GM23338 (cell line): Measurements from ENCODE around the gene PPP6R3. TPM values are rescaled to one million over a fixed set of nuclear protein-coding genes. Genes with fewer than 3 reads are reported as not detected.

Source experiments
- ATAC-seq: fragments of 200-7000 bp; cut with Tn5 transposase; 3 replicates; pipeline ENCODE4 v1.9.1; 2020
- DNase-seq: peaks from one replicate; pipeline ENCODE4 v3.0.0-alpha.2; 2015; ENCODE audit warnings: low spot score
- H2AFZ ChIP-seq: fragments of 200-600 bp; sonication (generic); 2 replicates; pipeline ENCODE4 v1.8.0; 2016; ENCODE audit warnings: antibody characterized with exemption, mild to moderate bottlenecking, moderate library complexity
- H3F3A ChIP-seq: fragments of 200-600 bp; sonication (generic); replicated peaks from 2 replicates; pipeline ENCODE4 v1.8.0; 2017; ENCODE audit warnings: antibody characterized with exemption, mixed run types, low read depth
- H3K27ac ChIP-seq: fragments of 200-600 bp; sonication (generic); 2 replicates; pipeline ENCODE4 v1.6.1; 2016; ENCODE audit warnings: low read depth
- H3K27me3 ChIP-seq: fragments of 200-600 bp; sonication (generic); 2 replicates; pipeline ENCODE4 v1.8.0; 2016; ENCODE audit warnings: mild to moderate bottlenecking, mixed run types, moderate library complexity; ENCODE audit not compliant: insufficient read depth
- H3K36me3 ChIP-seq: fragments of 200-600 bp; sonication (generic); 2 replicates; pipeline ENCODE4 v1.8.0; 2016; ENCODE audit warnings: mild to moderate bottlenecking; ENCODE audit not compliant: insufficient read depth
- H3K4me1 ChIP-seq: fragments of 200-600 bp; sonication (generic); 2 replicates; pipeline ENCODE4 v1.8.0; 2016; ENCODE audit warnings: mild to moderate bottlenecking, moderate library complexity; ENCODE audit not compliant: insufficient read depth
- H3K4me2 ChIP-seq: fragments of 200-600 bp; sonication (generic); 2 replicates; pipeline ENCODE4 v1.7.1; 2017; ENCODE audit warnings: mixed run types
- H3K4me3 ChIP-seq: fragments of 200-600 bp; sonication (generic); 2 replicates; pipeline ENCODE4 v1.6.1; 2016; ENCODE audit warnings: mixed run types
- H3K79me2 ChIP-seq: fragments of 200-600 bp; sonication (generic); replicated peaks from 2 replicates; pipeline ENCODE4 v1.8.0; 2017; ENCODE audit warnings: mild to moderate bottlenecking; ENCODE audit not compliant: insufficient read depth
- H3K9me2 ChIP-seq: fragments of 200-600 bp; sonication (generic); 2 replicates; pipeline ENCODE4 v1.8.0; 2017; ENCODE audit not compliant: insufficient read depth
- H4K20me1 ChIP-seq: fragments of 200-600 bp; sonication (generic); replicated peaks from 2 replicates; pipeline ENCODE4 v1.8.0; 2017; ENCODE audit warnings: mild to moderate bottlenecking; ENCODE audit not compliant: insufficient read depth
- H3K27ac Mint-ChIP-seq: 2 replicates; pipeline ENCODE4 v1.8.0; 2020; ENCODE audit warnings: inconsistent platforms, mild to moderate bottlenecking, moderate library complexity, mixed read lengths
- H3K27me3 Mint-ChIP-seq: 3 replicates; pipeline ENCODE4 v1.8.0; 2022; ENCODE audit warnings: low read depth, mild to moderate bottlenecking, moderate library complexity, mixed read lengths, inconsistent platforms; ENCODE audit not compliant: insufficient read depth, poor library complexity
- H3K36me3 Mint-ChIP-seq: 3 replicates; pipeline ENCODE4 v1.8.0; 2021; ENCODE audit warnings: low read depth, mild to moderate bottlenecking, inconsistent platforms, moderate library complexity, mixed read lengths
- H3K4me1 Mint-ChIP-seq: 3 replicates; pipeline ENCODE4 v1.8.0; 2020; ENCODE audit warnings: mild to moderate bottlenecking, inconsistent platforms, mixed read lengths
- H3K4me3 Mint-ChIP-seq: 3 replicates; pipeline ENCODE4 v1.8.0; 2021; ENCODE audit warnings: moderate library complexity, mild to moderate bottlenecking, inconsistent platforms, mixed read lengths
- H3K9me3 Mint-ChIP-seq: 3 replicates; pipeline ENCODE4 v1.8.0; 2020; ENCODE audit warnings: moderate library complexity, mild to moderate bottlenecking, inconsistent platforms, mixed read lengths
- EZH2 ChIP-seq: fragments of 200-600 bp; sonication (generic); IDR thresholded peaks from one replicate; pipeline ENCODE4 v1.8.0; 2017; ENCODE audit warnings: antibody characterized with exemption, mild to moderate bottlenecking, low read depth; ENCODE audit not compliant: unreplicated experiment
- ZNF114 ChIP-seq: fragments of 250-450 bp; sonication (Bioruptor Pico); IDR thresholded peaks from 2 replicates; pipeline ENCODE4 v1.5.0; 2020; ENCODE audit warnings: mild to moderate bottlenecking, moderate library complexity
- polyA plus RNA-seq: library from polyadenylated mRNA; unstranded; fragments of >200 nt; fragmentation: Nextera tagmentation; extraction: Ambion mirVana; gene quantifications from 2 replicates; pipeline ENCODE4 v1.2.1, GENCODE V29; 2016
- small RNA-seq: library from RNA; depleted of rRNA; stranded (forward); fragments of <200 nt; gene quantifications from one replicate; pipeline ENCODE3, GENCODE V24; 2014; ENCODE audit warnings: low replicate concordance
- total RNA-seq: library from RNA; depleted of rRNA; stranded (reverse); fragments of >200 nt; shearing (Covaris generic); gene quantifications from 2 replicates; pipeline ENCODE4 v1.2.3, GENCODE V29; 2014; rRNA removed
- TF ChIP-seq, protein P1 (sequence below): fragments of 250-450 bp; sonication (Bioruptor Pico); IDR thresholded peaks from 2 replicates; pipeline ENCODE4 v1.5.0; 2020; ENCODE audit warnings: mild to moderate bottlenecking, moderate library complexity
- TF ChIP-seq, protein P2 (sequence below): IDR thresholded peaks from one replicate; pipeline ENCODE4 v1.6.1; 2018; ENCODE audit warnings: antibody characterized with exemption; ENCODE audit not compliant: unreplicated experiment

PPP6R3 gene
- total and polyA plus RNA-seq, 2 experiments from 2014 or later: 170 to 268 TPM

DNA sequence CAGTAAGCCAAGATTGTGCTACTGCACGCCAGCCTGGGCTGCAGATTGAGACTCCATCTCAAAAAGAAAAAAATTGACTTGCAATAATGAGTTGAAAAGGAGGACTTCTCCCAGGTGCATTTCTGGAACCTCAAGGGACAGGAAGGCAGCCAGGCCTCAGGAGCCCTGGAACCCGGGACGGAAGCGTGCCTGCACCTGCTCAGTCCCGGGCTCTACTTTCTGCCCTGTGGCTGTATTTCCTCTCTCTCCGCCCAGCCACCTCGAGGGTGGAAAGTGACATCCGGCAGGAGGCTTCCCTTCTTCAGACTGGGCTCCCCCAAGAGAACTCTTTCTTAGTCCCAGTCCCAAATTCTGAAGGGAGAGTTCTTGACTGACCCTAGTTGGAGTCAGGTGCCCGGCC is 203.6 kb downstream of the PPP6R3 start (continued):
- TF ChIP-seq, protein P1, sequence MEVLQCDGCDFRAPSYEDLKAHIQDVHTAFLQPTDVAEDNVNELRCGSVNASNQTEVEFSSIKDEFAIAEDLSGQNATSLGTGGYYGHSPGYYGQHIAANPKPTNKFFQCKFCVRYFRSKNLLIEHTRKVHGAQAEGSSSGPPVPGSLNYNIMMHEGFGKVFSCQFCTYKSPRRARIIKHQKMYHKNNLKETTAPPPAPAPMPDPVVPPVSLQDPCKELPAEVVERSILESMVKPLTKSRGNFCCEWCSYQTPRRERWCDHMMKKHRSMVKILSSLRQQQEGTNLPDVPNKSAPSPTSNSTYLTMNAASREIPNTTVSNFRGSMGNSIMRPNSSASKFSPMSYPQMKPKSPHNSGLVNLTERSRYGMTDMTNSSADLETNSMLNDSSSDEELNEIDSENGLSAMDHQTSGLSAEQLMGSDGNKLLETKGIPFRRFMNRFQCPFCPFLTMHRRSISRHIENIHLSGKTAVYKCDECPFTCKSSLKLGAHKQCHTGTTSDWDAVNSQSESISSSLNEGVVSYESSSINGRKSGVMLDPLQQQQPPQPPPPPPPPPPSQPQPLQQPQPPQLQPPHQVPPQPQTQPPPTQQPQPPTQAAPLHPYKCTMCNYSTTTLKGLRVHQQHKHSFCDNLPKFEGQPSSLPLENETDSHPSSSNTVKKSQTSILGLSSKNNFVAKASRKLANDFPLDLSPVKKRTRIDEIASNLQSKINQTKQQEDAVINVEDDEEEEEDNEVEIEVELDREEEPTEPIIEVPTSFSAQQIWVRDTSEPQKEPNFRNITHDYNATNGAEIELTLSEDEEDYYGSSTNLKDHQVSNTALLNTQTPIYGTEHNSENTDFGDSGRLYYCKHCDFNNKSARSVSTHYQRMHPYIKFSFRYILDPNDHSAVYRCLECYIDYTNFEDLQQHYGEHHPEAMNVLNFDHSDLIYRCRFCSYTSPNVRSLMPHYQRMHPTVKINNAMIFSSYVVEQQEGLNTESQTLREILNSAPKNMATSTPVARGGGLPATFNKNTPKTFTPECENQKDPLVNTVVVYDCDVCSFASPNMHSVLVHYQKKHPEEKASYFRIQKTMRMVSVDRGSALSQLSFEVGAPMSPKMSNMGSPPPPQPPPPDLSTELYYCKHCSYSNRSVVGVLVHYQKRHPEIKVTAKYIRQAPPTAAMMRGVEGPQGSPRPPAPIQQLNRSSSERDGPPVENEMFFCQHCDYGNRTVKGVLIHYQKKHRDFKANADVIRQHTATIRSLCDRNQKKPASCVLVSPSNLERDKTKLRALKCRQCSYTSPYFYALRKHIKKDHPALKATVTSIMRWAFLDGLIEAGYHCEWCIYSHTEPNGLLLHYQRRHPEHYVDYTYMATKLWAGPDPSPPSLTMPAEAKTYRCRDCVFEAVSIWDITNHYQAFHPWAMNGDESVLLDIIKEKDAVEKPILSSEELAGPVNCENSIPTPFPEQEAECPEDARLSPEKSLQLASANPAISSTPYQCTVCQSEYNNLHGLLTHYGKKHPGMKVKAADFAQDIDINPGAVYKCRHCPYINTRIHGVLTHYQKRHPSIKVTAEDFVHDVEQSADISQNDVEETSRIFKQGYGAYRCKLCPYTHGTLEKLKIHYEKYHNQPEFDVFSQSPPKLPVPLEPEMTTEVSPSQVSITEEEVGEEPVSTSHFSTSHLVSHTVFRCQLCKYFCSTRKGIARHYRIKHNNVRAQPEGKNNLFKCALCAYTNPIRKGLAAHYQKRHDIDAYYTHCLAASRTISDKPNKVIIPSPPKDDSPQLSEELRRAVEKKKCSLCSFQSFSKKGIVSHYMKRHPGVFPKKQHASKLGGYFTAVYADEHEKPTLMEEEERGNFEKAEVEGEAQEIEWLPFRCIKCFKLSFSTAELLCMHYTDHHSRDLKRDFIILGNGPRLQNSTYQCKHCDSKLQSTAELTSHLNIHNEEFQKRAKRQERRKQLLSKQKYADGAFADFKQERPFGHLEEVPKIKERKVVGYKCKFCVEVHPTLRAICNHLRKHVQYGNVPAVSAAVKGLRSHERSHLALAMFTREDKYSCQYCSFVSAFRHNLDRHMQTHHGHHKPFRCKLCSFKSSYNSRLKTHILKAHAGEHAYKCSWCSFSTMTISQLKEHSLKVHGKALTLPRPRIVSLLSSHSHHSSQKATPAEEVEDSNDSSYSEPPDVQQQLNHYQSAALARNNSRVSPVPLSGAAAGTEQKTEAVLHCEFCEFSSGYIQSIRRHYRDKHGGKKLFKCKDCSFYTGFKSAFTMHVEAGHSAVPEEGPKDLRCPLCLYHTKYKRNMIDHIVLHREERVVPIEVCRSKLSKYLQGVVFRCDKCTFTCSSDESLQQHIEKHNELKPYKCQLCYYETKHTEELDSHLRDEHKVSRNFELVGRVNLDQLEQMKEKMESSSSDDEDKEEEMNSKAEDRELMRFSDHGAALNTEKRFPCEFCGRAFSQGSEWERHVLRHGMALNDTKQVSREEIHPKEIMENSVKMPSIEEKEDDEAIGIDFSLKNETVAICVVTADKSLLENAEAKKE: no peak
- TF ChIP-seq EZH2 (no peak), ZNF114 (CRISPR knock-in tag) (no peak)

DNA sequence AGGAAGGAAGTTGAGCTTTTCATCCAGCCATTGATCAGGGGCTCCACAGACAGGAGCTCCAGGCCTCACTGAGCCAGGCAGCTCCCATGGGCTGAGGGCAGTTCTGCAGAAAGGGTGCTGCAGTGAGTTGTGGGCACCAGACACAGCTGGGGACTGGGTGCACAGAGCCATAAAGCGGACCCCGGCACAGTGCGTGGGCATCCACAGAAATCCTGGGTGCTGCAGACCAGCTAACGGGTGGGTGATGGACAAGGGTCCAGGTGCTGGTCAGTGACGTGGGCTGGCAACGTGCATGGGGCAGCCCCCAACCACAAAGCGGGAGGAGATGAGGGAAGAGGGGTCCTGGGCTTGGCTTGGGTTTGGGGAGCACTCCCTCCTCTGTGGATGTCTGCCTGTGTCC is 204.4 kb downstream of the PPP6R3 start:
- DNase-seq (no peak), ATAC-seq (no peak)
- Histone ChIP-seq H4K20me1 (no peaks in the 10 kb centered on the region), H3K4me2 (no peak overlapping the region), H2AFZ (no peak overlapping the region), H3K9me2 (no peaks in the 10 kb centered on the region), H3K4me1 (no peaks in the 10 kb centered on the region; the same call in 1 of the 2 replicates), H3K36me3 (no peaks in the 10 kb centered on the region), H3K27ac (no peak overlapping the region), H3F3A (no peaks in the 10 kb centered on the region), H3K79me2 (no peaks in the 10 kb centered on the region), H3K4me3 (no peak overlapping the region), H3K27me3 (no peaks in the 10 kb centered on the region)
- peaks cover 9% of the 10 kb centered on the region; the same call in 1 of the 3 replicates for H3K9me3 Mint-ChIP-seq
- peaks cover 5% of the 10 kb centered on the region; the same call in 2 of the 3 replicates for H3K36me3 Mint-ChIP-seq
- H3K27me3 Mint-ChIP-seq: peaks cover 8% of the 10 kb centered on the region
- H3K4me1 Mint-ChIP-seq: peaks cover 8% of the 10 kb centered on the region
- H3K4me3 Mint-ChIP-seq: no peak overlapping the region
- TF ChIP-seq, protein P2, sequence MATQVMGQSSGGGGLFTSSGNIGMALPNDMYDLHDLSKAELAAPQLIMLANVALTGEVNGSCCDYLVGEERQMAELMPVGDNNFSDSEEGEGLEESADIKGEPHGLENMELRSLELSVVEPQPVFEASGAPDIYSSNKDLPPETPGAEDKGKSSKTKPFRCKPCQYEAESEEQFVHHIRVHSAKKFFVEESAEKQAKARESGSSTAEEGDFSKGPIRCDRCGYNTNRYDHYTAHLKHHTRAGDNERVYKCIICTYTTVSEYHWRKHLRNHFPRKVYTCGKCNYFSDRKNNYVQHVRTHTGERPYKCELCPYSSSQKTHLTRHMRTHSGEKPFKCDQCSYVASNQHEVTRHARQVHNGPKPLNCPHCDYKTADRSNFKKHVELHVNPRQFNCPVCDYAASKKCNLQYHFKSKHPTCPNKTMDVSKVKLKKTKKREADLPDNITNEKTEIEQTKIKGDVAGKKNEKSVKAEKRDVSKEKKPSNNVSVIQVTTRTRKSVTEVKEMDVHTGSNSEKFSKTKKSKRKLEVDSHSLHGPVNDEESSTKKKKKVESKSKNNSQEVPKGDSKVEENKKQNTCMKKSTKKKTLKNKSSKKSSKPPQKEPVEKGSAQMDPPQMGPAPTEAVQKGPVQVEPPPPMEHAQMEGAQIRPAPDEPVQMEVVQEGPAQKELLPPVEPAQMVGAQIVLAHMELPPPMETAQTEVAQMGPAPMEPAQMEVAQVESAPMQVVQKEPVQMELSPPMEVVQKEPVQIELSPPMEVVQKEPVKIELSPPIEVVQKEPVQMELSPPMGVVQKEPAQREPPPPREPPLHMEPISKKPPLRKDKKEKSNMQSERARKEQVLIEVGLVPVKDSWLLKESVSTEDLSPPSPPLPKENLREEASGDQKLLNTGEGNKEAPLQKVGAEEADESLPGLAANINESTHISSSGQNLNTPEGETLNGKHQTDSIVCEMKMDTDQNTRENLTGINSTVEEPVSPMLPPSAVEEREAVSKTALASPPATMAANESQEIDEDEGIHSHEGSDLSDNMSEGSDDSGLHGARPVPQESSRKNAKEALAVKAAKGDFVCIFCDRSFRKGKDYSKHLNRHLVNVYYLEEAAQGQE: no peak
- H3K27ac Mint-ChIP-seq: no peak overlapping the region

Small RNA genes within 50 kb of the gene (small RNA-seq; reads per million reads assigned to genes)
- not detected for gene NDUFA3P2

Other genes with a start within 250 kb of the PPP6R3 start
- 31.0 and 39.1 TPM in 2 replicates for gene KMT5B, start 247.5 kb upstream of the PPP6R3 start, total RNA-seq
- gene KMT5B, start 247.5 kb upstream of the PPP6R3 start, polyA plus RNA-seq: 20.5 and 26.4 TPM in 2 replicates
- gene C11orf24, start 188.8 kb upstream of the PPP6R3 start, total RNA-seq: 45.2 and 57.5 TPM in 2 replicates
- 49.8 and 50.7 TPM in 2 replicates for gene C11orf24, start 188.8 kb upstream of the PPP6R3 start, polyA plus RNA-seq
- gene LRP5, start 148.2 kb upstream of the PPP6R3 start, total RNA-seq: 35.1 and 51.1 TPM in 2 replicates
- 26.9 and 38.3 TPM in 2 replicates for gene LRP5, start 148.2 kb upstream of the PPP6R3 start, polyA plus RNA-seq
- 80.9 and 82.8 TPM in 2 replicates for gene GAL, start 223.8 kb downstream of the PPP6R3 start, total RNA-seq
- 691 and 693 TPM in 2 replicates for gene GAL, start 223.8 kb downstream of the PPP6R3 start, polyA plus RNA-seq